HG03066 (cell line): Measurements from ENCODE around the gene PKP3.
"Not testable (repeated sequence)": the region's sequence is repeated elsewhere in the genome, so short reads cannot be mapped to it uniquely, and the experiment has no call there.

Experiments
- ATAC-seq: cut with Tn5 transposase; IDR thresholded peaks from one replicate; pipeline ENCODE4 v1.9.1; 2021; ENCODE audit warnings: low read depth; ENCODE audit not compliant: unreplicated experiment

Gene PKP3

DNA sequence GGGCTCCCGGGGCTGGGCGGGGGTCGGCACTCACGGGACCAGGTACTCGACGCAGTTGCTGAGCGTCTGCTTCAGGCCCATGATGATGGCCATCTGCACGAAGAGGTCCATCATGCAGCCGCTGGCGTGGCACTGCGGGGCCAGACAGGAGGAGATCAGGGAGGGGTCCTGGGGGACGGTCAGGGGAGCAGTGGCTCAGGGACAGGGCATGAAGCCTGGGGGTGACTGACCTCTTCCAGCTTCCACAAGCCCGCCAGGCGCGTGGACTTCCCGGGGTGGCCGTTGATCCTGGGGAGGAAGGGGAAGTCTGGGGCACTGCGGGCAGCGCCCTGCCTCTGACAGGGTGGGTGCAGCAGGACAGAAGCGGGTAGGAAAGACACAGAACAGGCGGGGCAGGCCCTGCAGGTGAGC, 26.9 kb downstream of the PKP3 start:
- no peak for ATAC-seq

DNA sequence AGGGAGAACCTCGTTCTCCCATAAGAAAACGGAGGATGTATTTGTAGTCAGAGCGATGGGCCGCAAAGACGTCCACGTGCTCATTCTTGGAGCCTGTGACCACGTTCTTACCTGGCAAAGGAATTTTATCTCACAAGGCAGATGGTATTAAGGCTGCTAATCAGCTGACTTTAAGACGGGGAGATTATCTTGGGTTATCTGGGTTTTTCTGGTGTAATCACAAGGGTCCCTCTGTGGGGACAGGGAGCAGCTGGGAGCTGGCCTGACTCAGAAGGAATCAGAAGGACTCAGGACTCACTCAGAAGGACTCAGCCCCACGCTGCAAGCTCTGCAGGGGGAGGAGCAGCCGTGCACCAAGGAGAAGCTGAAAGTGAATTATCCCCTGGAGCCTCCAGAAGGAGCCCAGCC, 28.2 kb downstream of the PKP3 start:
- ATAC-seq = no peak

DNA sequence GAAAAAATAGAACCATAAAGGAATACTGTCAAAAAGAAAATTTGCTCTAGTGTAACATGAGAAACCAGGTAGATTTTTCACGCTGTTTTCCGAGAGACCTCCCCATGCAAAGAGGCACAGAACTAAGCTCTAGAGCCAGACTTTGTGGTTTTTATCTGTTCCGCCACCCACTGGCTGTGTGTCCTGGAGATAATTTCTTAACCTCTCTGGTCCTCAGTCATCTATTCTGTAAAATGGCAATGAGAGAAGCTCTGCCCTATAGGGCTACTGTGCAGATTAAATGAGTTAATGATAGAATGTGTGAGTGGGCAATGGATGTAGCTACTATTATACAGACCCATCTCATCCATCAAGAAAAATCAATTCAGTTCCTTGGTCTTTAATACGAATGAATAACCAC, 30.2 kb downstream of the PKP3 start:
- no peak for ATAC-seq

DNA sequence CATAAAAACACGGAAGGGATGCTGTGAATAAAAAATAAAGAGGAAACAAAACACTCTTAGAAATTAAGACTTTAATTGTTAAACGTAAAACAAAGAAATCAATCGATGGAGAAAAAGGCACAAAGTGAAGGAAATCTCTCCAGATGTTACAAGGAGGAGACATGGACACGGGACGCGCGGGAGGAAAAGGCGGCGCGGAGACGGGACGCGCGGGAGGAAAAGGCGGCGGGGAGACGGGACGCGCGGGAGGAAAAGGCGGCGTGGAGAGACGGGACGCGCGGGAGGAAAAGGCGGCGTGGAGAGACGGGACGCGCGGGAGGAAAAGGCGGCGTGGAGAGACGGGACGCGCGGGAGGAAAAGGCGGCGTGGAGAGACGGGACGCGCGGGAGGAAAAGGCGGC, 30.8 kb downstream of the PKP3 start:
- not testable (repeated sequence) for ATAC-seq

DNA sequence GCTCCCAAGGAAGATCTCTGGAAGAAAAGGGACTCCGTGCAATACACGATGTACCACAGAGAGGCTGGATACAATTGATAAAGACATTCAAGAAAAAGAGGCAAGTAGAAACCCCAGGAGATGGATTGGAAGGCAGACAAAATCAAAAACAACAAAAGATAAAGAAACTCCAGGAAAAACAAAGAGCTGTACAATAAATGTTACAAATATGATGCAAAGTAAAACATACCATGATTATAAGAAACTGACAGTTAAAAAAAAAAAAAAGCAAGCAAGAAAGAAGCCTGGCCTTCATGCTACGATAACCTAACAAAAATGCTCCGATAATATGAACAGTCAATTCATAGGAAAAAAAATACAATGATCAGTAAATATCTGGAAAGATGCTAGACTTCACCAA, 31.3 kb downstream of the PKP3 start:
- no peak for ATAC-seq

DNA sequence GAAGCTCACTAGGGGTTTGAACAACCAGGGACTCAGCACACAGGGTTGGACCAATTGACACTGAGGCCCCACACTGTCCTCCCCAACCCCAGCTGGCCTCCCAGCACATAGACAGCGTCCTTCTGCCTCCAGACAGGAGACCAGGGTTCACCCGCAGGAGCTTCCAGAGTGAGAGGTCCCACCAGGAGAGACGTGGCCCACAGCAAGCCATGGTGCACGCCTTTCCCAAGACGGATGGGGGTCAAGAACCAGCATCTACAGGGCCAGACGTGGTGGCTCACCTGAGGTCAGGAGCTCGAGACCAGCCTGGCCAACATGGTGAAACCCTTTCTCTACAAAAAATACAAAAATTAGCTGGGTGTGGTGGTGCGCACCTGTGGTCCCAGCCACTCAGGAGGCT, 32.8 kb downstream of the PKP3 start:
- ATAC-seq = no peak

DNA sequence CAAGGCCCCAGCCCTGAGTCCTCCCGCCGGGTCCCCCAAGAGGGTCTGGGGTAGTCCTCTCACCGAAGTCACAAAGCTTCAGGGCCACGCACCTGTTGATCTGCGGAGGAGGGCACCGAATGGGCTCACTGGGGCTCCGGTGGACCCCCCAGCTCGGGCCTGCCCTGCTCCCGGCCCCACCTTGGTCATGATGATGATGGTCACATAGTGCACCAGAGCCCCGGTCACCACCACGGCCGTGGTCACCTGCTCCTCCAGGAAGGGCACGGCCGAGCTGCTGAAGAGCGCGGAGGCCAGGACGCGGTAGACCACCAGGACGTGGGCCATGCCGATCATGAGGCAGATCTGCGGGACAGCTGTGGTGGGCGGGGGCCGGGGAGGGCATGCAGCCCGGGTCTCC, 34.3 kb downstream of the PKP3 start:
- ATAC-seq = no peak

DNA sequence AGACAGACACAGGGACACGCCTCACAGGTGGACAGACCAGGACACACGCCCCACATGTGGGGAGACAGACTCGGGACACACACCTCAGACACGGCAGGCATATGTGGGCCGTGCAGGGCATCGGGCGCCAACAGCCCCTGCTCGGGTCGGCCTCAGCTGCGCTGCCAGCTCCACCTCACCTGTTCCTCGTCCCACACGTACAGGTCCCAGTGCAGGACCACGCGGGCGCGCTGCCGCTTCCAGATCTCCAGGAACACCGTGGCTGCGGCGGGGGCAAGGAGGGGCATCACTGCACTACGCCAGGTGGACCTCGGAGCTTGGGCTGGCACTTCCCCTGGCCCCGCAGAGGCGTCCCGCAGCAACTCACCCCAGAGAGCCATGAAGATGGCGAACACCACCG, 35.4 kb downstream of the PKP3 start:
- no peak for ATAC-seq

DNA sequence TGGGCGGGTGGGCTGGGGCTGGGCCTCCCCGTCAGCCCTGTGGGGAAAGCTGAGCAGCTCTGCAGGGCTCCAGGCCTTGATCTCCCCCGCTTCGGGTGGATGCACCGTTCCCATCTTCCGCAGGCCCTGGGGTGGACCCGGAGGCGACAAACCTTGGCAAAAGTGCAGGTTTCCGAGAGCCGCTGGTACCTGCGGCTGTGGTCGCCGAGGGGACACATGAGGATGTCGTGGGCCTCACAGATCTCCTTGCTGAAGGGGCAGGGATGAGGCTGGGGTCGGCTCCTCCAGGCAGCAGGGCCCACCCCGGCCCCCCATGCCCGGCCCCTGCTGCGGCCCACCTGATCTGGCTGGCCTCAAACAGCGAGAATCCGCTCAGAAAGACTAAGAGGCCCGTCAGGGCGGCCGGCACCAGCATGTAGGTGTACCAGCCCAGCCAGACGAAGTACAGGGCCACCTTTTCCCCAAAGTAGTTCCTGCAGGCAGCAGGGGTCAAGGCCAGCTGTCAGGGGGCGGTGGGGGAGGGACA, 36.0 kb downstream of the PKP3 start:
- no peak for ATAC-seq

DNA sequence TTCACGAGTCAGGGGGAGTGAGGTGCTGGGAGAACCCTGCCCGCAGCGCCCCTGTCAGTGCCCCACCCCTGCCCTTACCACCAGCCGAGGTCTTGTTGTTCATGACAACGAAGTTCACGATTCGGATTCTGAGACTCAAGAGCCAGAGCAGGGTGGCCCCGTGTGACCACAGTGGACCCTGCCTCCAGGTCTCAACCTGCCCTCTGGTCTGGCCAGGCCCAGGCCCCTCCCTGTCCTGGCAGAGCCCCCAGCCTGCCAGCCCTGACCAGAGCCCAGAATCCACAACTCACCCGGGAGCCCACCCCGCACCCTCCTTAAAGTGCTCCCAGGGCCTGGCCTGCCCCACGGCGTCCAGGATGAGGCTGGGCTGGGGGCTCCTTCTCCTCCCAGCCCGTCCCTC, 37.9 kb downstream of the PKP3 start:
- no peak for ATAC-seq

DNA sequence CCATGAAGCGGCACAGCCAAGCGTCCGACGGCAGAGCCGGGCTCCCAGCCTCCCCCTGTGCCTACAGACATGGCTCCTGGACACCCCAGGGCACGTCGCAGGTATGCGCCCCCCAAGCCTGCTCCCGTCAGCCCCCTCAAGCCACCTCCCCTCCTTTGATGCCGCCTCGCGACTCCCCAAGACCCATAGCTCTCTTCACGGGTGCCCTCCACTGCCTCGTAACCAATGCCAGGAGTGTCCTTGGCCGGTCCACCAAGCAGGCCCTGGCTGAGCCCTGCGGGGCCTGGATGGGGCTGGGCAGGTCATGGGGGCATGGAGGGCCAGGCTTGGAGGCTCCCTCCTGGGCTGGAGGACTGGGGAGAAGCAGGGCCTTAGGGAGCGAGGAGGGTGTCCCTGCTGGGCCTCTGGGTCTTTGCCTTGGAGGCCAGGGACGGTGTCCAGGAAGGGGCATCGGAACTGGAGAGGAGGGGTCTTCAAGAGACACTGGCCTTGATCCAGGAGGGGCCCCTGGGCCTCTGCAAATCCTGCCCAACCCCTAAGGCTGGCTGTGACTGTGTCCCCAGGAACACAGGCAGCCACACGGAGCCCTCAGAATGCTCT, 38.6 kb downstream of the PKP3 start:
- no peak for ATAC-seq

DNA sequence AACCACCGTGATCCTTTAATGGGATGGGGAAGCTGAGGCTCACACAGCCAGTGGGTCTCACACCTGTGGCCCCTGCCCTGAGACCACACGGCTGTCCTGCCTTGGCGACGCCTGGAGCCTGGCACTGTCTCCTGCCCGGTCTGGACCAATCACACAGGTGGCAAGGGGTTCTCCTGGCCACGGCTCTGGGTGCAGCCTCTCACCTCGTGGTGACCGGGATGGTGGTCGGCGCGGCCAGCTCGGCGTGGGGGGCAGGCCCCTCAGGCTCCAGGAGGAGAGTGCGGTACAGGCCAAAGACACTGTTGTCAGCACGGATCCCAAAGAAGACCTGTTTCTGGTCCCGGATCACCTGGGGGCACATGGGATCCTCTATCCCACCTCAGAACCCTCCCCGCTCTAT, 39.1 kb downstream of the PKP3 start:
- no peak for ATAC-seq

DNA sequence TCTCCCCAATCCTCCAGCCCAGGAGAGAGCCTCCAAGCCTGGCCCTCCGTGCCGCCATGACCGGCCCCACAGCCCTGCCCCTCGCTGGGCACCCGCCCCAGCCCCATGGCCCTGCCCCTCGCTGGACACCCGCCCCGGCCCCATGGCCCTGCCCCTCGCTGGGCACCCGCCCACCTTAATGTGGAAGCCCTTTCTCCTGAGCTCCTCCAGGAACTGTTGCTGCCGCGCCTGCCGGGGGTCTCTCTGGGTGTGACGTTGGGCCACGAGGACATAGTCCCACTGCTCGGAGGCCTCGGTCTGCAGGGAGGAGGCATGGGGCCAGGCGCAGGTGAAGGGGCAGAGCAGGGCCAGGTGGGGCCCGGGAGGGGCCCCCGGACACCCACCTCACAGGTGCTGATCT, 39.6 kb downstream of the PKP3 start:
- ATAC-seq = no peak

DNA sequence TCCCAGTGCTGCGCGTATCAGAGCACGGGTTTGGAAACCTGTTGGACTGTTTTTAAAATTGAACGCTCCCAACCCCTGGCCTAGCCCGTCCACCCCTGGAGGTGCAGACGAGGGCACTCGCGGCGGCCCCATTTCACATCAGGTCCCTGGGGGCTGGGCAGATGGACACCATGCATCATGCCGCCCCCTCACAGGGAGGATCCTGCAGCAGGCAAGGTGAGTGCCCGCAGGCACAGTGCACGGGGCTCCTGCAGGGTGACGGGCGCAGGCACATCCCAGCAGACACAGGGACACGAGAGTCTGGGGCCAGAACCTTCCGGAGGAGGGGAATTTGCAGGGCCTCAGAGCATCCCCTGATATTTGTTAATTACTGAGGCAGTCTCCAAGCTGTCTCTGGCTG, 40.5 kb downstream of the PKP3 start:
- ATAC-seq = no peak

DNA sequence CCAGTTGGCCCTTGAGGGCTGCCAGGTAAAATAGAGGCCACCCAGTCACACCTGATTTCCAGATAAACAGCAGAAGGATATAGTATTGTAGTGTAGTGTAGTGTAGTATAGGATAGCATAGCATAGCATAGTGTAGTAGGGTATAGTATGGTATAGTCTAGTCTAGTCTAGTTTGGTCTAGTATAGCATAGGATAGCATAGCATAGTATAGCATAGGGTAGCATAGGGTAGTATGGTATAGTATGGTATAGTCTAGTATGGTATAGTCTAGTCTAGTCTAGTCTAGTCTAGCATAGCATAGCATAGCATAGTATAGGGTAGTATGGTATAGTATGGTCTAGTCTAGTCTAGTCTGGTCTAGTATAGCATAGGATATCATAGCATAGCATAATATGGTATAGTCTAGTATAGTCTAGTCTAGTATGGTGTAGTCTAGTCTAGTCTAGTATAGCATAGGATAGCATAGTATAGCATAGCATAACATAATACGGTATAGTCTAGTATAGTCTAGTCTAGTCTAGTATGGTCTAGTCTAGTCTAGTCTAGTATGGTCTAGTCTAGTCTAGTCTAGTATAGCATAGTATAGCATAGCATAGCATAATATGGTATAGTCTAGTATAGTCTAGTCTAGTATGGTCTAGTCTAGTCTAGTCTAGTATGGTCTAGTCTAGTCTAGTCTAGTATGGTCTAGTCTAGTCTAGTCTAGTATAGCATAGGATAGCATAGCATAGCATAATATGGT, 41.2 kb downstream of the PKP3 start:
- ATAC-seq = not testable (repeated sequence)

DNA sequence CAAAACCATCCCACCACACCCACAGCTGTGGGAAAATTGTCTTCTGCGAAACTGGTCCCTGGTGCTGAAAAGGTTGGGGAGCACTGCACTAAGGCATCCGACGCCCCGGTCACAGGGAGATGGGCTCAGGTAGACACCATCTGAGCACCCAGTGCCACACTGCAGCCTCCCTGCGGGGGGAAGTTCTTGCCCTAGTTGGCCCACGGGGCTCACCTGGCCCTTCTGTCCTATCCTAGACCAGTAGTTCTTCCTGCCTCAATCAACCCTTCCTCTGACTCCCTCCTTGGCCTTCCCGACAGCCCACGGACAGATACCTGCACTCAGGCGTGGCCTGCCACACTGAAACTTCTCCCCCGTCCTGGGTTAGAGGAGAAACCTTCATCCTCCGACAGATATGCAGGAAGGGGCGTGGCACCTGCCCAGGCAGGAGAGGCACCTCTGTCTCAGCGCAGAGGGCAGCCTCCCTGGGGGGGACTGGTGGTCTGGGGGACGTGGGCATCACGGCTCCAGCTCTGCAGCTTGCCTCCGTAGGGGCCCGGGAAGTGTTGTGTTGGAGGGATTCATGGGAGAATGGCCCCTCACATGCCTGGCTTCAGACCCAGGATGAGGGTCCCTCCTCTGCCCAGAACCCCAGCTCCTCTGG, 43.3 kb downstream of the PKP3 start:
- no peak for ATAC-seq

DNA sequence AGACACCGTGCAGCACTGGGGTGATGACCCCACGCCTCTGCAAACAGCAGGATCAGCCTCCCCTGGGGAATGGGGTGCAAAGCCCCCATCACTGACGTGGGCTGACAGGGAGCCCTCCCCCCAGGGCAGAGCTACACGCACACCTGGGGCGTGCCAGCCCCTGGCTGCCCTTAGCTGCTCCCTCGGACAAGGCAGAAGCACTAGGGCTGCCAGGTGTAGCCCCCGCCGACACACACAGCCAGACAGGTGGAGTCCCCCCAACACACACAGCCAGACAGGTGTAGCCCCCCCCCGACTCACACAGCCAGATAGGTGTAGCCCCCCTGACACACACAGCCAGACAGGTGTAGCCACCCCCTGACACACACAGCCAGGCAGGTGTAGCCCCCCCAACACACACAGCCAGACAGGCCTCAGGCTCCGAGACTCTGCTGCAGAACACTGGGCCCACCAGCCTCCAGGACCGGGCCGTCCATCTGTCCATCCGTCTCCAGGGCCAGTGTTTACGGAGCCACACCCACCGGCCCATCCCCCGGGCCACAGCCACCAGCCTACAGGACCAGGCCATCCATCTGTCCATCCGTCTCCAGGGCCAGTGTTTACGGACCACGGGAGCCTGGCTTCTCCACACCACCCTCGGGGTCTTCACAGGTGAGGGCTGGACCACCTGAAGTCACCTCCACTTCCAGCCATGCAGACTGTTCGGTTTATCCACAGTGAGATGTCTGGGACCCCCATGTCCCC, 44.3 kb downstream of the PKP3 start:
- ATAC-seq = no peak

DNA sequence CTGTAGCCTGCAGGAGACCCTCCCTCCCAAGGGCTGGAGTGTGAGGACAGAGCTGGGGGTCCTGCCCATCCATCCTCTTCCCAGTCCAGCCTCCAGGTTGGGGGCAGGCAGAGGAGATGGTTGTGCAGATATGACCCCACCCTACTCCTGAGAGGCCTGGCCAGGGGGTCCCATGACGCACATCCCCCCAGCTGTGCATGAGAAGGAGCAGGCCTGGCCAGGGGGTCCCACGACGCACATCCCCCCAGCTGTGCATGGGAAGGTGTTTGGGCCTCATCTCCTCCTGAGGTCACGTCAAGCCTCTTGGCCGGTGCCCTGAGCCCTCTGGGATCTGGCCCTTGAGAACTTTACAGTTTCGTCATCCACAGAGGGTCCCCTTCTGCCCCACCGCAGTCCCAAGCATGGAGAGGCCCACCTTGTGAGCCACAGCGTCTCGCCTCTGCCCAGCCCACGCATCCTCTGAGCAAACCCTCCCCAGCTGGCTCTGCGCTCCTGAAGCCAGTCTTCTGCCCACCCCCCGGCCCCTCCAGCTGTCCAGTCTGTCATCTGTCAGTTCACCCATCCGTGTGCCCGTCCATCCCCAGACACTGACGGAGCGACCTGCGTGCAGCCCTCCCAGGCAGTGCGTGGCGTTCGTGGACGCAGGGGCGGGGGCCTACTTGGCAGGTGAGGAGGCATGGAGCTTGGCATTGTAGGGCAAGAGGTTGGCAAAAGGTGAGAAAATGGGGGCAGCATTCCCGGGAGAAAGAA, 45.5 kb downstream of the PKP3 start:
- ATAC-seq = no peak

DNA sequence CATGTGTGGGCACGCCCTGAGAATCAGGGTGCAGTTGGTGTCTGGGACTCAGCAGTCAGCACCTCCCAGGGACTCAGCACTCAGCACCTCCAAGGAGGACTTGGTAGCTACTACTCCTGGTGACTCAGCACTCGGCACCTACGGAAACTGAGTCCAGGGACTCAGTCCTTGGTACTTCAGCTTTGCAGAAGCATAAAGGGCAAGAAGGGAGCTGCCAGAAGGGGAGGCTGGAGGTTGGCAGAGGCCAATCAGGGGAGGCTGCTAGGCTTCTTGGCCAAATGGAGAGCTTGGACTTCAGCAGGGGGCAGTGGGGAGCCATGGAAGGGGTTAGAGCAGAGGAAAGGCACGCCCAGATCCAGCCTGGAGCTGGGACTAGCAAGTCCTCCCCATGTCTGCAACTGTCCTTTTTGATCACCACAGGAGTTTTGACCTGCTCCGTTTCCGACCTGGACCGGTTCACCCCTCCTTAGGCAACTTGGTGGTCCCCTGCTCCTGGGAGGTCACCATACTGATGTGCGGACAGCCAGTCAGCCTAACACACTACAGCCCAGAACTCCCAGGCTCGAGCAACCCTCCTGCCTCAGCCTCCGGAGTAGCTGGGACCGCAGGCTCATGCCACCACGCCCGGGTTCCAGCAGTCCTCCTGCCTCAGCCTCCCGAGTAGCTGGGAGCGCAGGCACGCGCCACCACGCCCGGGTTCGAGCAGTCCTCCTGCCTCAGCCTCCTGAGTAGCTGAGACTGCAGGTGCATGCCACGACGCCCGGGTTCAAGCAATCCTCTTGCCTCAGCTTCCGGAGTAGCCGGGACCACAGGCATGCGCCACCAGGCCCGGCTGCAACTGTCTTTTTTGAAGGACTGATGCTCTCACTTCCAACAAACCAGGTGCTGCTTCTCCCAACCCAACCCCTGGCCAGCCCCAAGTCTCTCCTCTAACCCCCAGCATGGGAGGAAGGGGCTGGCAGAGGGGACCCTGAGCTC, 46.3 kb downstream of the PKP3 start:
- no peak for ATAC-seq
